ENCODE results near the gene MYO7B. TPM values are rescaled to one million over a fixed set of nuclear protein-coding genes. Genes with fewer than 3 reads are reported as not detected.

The MYO7B gene
- total RNA-seq, 3 donors from 2014 or later, result 0.32 to 2.3 TPM; not detected in 1

DNA sequence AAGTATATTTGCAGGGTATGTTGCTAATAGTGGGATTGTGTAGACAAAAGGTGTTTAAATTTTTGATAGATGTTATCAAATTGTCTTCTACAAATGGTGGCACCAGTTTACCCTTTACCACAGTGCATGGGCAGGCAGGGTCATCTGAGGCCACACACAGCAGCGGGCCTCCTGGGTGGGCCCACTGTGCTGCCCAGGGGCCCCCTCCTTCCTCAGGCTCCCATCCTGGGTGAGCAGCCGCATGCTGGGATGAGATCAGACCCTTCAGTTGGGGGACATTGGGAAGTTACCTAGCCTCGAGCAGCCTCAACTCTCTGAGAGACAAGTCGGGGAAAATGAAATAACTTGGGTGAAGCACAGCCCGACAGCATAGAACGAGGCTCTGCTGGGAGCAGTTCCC, 9.7 kb downstream of the MYO7B start:
- TF ChIP-seq, protein P1, sequence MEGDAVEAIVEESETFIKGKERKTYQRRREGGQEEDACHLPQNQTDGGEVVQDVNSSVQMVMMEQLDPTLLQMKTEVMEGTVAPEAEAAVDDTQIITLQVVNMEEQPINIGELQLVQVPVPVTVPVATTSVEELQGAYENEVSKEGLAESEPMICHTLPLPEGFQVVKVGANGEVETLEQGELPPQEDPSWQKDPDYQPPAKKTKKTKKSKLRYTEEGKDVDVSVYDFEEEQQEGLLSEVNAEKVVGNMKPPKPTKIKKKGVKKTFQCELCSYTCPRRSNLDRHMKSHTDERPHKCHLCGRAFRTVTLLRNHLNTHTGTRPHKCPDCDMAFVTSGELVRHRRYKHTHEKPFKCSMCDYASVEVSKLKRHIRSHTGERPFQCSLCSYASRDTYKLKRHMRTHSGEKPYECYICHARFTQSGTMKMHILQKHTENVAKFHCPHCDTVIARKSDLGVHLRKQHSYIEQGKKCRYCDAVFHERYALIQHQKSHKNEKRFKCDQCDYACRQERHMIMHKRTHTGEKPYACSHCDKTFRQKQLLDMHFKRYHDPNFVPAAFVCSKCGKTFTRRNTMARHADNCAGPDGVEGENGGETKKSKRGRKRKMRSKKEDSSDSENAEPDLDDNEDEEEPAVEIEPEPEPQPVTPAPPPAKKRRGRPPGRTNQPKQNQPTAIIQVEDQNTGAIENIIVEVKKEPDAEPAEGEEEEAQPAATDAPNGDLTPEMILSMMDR (IDR thresholded peaks at IDR 0.05), result no peak
- TF ChIP-seq POLR2AphosphoS5 (IDR thresholded peaks at IDR 0.05) (no peak), POLR2A (IDR thresholded peaks at IDR 0.05) (no peak)
- intact Hi-C loops (cut with DNase I; ENCODE audit: low total_unique reads), result loop anchor here (10.0 kb wide), 1 partner anchor 1250 kb away; no protein-coding TSS in a partner anchor
- Histone ChIP-seq H3K9me3 (no peaks in the 10 kb centered on the region), H3K27me3 (no peaks in the 10 kb centered on the region), H3K27ac (no peak overlapping the region), H3K36me3 (no peaks in the 10 kb centered on the region), H3K4me3 (no peak overlapping the region), H3K4me1 (no peaks in the 10 kb centered on the region)
- DNase-seq (ENCODE audit: low spot score in 2 of 2), result no peak

DNA sequence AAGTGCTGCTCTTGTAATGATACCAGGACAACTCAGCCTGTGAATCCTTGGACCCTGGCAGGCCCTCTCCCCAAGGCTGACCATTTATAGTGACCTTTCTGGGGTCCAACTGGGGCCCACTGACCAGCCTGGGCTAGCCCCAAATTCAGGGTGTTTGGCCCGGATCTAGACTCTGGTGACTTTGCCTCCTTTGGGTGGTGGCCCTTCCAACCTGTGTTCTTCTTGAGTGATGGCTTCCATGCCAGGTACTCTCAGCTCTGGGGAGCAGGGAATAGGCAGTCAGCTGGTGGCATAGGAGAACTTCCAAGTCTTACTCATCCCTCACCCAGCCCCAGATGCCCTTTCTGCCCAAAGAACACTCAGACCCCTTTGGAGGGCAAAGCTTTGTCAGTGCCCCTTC, 10.3 kb downstream of the MYO7B start:
- Histone ChIP-seq H3K9me3 (no peaks in the 10 kb centered on the region), H3K4me3 (no peak overlapping the region), H3K4me1 (no peaks in the 10 kb centered on the region), H3K27ac (no peak overlapping the region), H3K27me3 (no peaks in the 10 kb centered on the region), H3K36me3 (no peaks in the 10 kb centered on the region)
- TF ChIP-seq, protein P1 (IDR thresholded peaks at IDR 0.05), result no peak
- TF ChIP-seq POLR2AphosphoS5 (IDR thresholded peaks at IDR 0.05) (no peak), POLR2A (IDR thresholded peaks at IDR 0.05) (no peak)
- intact Hi-C loops (cut with DNase I; ENCODE audit: low total_unique reads), result loop anchor here (10.0 kb wide), 1 partner anchor 1251 kb away; no protein-coding TSS in a partner anchor
- no peak for DNase-seq (ENCODE audit: low spot score in 2 of 2)

DNA sequence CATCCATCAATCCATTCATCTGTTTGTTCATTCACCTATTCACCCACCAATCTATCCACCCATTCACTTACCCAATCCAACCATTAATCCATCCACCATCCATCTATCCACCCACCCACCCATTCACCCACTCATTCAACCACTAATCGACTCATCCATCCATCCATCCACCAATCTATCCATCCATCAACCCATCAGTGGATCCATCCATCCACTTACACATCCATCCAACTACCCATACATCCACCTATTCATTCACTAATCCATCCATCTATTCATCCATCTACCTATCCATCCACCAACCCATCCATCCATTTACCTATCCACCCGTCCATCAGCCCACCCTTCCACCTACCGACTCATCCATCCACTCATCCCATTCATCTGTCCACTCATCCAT, 11.3 kb downstream of the MYO7B start:
- H3K9me3 ChIP-seq, result no peaks in the 10 kb centered on the region
- no peaks in the 10 kb centered on the region for H3K4me1 ChIP-seq
- H3K4me3 ChIP-seq, result no peak overlapping the region
- DNase-seq (ENCODE audit: low spot score in 2 of 2), result no peak
- no peak overlapping the region for H3K27ac ChIP-seq
- no peaks in the 10 kb centered on the region for H3K36me3 ChIP-seq
- intact Hi-C loops (cut with DNase I; ENCODE audit: low total_unique reads), result loop anchor here (10.0 kb wide), 1 partner anchor 1252 kb away; no protein-coding TSS in a partner anchor
- H3K27me3 ChIP-seq, result no peaks in the 10 kb centered on the region
- TF ChIP-seq POLR2AphosphoS5 (IDR thresholded peaks at IDR 0.05) (no peak), POLR2A (IDR thresholded peaks at IDR 0.05) (no peak)
- TF ChIP-seq, protein P1 (IDR thresholded peaks at IDR 0.05), result no peak

DNA sequence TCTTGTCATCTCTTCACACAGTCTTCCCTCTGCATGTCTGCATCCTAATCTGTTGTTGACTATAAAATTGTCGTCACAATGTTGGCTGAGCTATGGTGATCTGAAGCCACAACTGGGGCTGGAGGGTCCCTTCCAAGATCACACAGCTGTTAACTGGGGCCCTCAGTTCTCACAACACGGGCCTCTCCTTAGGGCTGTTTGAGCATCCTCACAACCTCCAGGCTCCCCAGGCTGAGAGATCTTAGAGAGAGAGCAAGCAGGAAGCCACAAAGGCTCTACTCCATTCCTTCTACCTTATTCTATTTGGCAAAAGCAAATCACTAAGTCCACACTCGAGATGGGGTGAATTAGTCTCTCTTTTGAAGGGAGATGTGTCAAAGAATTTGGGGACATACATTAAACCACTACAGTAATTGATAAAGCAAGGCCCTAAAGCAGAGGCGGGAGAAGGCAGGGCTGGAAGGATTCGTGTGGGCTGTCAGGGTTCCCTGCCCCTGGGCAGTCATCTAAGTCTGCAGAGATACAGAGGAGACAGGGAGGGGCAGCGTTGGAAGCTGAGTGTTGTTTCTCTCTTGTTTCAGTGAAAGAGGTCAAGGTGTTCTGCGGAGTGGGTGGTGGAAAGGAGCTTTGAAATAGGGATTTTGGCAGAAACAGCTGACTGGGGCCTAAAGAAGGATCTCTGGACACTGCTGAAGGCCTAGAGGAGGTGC, 15.9 kb downstream of the MYO7B start:
- no peak for DNase-seq (ENCODE audit: low spot score in 2 of 2)
- no peaks in the 10 kb centered on the region for H3K36me3 ChIP-seq
- H3K4me1 ChIP-seq, result no peaks in the 10 kb centered on the region
- TF ChIP-seq POLR2A (IDR thresholded peaks at IDR 0.05) (no peak), POLR2AphosphoS5 (IDR thresholded peaks at IDR 0.05) (no peak)
- TF ChIP-seq, protein P1 (IDR thresholded peaks at IDR 0.05), result no peak
- no peak overlapping the region for H3K27ac ChIP-seq
- no peak overlapping the region for H3K4me3 ChIP-seq
- intact Hi-C loops (cut with DNase I; ENCODE audit: low total_unique reads), result no loop called here
- no peaks in the 10 kb centered on the region for H3K27me3 ChIP-seq
- H3K9me3 ChIP-seq, result no peaks in the 10 kb centered on the region

DNA sequence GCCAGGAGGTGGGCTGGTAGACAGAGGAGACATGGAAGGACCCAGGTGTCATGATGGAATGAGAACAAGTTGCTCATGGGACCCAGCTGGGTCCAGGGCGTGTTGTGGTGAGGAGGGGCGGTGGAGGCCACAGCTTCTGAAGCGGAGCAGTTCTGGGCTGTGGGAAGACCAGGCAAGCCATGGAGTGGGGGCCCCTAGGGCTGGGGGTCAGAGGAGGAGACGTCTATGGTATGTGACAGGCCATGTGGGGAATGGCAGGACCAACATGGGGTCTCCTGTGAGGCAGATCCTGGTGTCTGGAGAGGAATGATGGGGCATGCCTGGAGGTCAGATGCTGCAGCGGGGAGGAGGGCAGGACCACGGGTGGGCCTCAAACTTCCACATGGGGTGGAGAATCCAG, 16.9 kb downstream of the MYO7B start:
- H3K36me3 ChIP-seq, result no peaks in the 10 kb centered on the region
- TF ChIP-seq POLR2AphosphoS5 (IDR thresholded peaks at IDR 0.05), result no peak
- no peak for TF ChIP-seq POLR2A (IDR thresholded peaks at IDR 0.05)
- TF ChIP-seq, protein P1 (IDR thresholded peaks at IDR 0.05), result no peak
- DNase-seq (ENCODE audit: low spot score in 2 of 2), result no peak
- H3K4me3 ChIP-seq, result no peak overlapping the region
- no peaks in the 10 kb centered on the region for H3K27me3 ChIP-seq
- intact Hi-C loops (cut with DNase I; ENCODE audit: low total_unique reads), result no loop called here
- no peaks in the 10 kb centered on the region for H3K4me1 ChIP-seq
- no peak overlapping the region for H3K27ac ChIP-seq
- no peaks in the 10 kb centered on the region for H3K9me3 ChIP-seq

Measured in breast epithelium (tissue), 4 donors.